ENCODE results near the gene MYCN. TPM values are rescaled to one million over a fixed set of nuclear protein-coding genes. Genes with fewer than 3 reads are reported as not detected.

The MYCN gene
- total and polyA plus RNA-seq, 2 of the 8 experiments (the other 6 are each of a cell fraction or from before 2014, with no cell fraction given), result 87.8 to 137 TPM

GRCh38 chr2:15980605-15981098 lies 40.3 kb downstream of the MYCN start (continued):
- peak; percentile 41; the same call in 1 of the 2 replicates for TF ChIP-seq YY1 (IDR thresholded peaks at IDR 0.05; ENCODE audit: low read depth, low read length)
- TF ChIP-seq EP300 (IDR thresholded peaks at IDR 0.05; ENCODE audit: borderline replicate concordance in 1 of 2, low read depth in 2 of 2, low read length in 2 of 2), result peak in 1 of 2 experiments; percentile 50; a peak in 1 of 3 replicates
- peak; percentile 87 for TF ChIP-seq CTBP2 (IDR thresholded peaks at IDR 0.05; ENCODE audit: borderline replicate concordance, insufficient read depth, insufficient read length, low read length)
- TF ChIP-seq BACH1 (IDR thresholded peaks at IDR 0.05; ENCODE audit: low read length), result peak; percentile 82
- no peak for TF ChIP-seq RFX5 (IDR thresholded peaks at IDR 0.05; ENCODE audit: borderline replicate concordance, low read depth, low read length)
